ENCODE results near the gene RBBP8. TPM values are rescaled to one million over a fixed set of nuclear protein-coding genes. Genes with fewer than 3 reads are reported as not detected.

RBBP8 gene
- polyA plus RNA-seq, 1 donor from 2014 or later = 19.5 TPM

DNA sequence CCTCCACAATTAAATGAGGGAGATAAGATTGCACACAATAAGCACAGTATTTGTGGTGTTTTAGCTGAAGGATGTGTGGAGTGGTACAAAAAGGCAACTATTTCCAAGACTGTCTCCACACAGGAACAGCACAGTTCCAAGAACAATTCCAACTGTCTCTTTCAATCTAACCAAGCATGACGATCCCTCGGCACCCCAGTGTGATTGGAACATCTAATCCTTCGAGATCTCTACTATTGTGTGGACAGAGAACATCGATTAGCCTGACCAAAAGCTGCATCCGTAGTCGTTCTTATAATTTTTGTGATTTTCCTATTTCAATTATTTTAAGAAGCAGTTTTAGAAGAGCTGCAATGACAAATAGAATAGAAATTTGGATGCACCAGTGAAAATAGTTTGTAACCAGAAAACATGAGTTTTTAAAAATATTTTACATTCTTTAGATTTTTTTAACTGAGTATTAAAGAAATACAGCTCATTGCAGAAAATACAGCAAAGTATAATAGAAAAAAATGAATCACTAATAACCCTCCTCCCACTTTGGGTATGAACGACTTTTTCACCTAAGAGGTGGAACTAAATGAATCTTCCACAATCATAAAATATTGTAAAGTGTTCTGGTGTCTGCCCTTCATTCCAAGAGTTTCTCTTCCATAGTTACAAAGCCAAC is 125.8 kb downstream of the RBBP8 start:
- no peaks in the 10 kb centered on the region for H3K79me2 ChIP-seq (replicated peaks; ENCODE audit: insufficient read depth, low read length)
- H3K27ac ChIP-seq (ENCODE audit: low read length) = no peak overlapping the region
- H3K9me3 ChIP-seq (ENCODE audit: low read length) = peaks cover 3% of the 10 kb centered on the region
- H3K27me3 ChIP-seq (ENCODE audit: insufficient read depth, low read depth, low read length) = no peaks in the 10 kb centered on the region
- H3K4me2 ChIP-seq (ENCODE audit: low read length) = no peak overlapping the region
- H3F3A ChIP-seq (ENCODE audit: insufficient read depth, low read length, poor library complexity, severe bottlenecking) = no peaks in the 10 kb centered on the region
- no peaks in the 10 kb centered on the region for H3K9me2 ChIP-seq (ENCODE audit: insufficient read depth, low read length)
- H3K36me3 ChIP-seq (ENCODE audit: insufficient read depth, low read length) = no peaks in the 10 kb centered on the region
- H2AFZ ChIP-seq (ENCODE audit: low read depth, low read length) = no peak overlapping the region
- H4K20me1 ChIP-seq (ENCODE audit: insufficient read depth) = no peaks in the 10 kb centered on the region
- H3K4me3 ChIP-seq (ENCODE audit: low read length) = no peak overlapping the region
- H3K9ac ChIP-seq (ENCODE audit: low read length) = no peak overlapping the region
- TF ChIP-seq RAD21 (conservative IDR thresholded peaks at IDR 0.05) (no peak), MXI1 (conservative IDR thresholded peaks at IDR 0.05; ENCODE audit: poor library complexity, severe bottlenecking) (no peak), REST (IDR thresholded peaks at IDR 0.05; ENCODE audit: borderline replicate concordance) (no peak)
- TF ChIP-seq, protein P1, sequence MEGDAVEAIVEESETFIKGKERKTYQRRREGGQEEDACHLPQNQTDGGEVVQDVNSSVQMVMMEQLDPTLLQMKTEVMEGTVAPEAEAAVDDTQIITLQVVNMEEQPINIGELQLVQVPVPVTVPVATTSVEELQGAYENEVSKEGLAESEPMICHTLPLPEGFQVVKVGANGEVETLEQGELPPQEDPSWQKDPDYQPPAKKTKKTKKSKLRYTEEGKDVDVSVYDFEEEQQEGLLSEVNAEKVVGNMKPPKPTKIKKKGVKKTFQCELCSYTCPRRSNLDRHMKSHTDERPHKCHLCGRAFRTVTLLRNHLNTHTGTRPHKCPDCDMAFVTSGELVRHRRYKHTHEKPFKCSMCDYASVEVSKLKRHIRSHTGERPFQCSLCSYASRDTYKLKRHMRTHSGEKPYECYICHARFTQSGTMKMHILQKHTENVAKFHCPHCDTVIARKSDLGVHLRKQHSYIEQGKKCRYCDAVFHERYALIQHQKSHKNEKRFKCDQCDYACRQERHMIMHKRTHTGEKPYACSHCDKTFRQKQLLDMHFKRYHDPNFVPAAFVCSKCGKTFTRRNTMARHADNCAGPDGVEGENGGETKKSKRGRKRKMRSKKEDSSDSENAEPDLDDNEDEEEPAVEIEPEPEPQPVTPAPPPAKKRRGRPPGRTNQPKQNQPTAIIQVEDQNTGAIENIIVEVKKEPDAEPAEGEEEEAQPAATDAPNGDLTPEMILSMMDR (IDR thresholded peaks at IDR 0.05; ENCODE audit: poor library complexity, severe bottlenecking) = no peak

DNA sequence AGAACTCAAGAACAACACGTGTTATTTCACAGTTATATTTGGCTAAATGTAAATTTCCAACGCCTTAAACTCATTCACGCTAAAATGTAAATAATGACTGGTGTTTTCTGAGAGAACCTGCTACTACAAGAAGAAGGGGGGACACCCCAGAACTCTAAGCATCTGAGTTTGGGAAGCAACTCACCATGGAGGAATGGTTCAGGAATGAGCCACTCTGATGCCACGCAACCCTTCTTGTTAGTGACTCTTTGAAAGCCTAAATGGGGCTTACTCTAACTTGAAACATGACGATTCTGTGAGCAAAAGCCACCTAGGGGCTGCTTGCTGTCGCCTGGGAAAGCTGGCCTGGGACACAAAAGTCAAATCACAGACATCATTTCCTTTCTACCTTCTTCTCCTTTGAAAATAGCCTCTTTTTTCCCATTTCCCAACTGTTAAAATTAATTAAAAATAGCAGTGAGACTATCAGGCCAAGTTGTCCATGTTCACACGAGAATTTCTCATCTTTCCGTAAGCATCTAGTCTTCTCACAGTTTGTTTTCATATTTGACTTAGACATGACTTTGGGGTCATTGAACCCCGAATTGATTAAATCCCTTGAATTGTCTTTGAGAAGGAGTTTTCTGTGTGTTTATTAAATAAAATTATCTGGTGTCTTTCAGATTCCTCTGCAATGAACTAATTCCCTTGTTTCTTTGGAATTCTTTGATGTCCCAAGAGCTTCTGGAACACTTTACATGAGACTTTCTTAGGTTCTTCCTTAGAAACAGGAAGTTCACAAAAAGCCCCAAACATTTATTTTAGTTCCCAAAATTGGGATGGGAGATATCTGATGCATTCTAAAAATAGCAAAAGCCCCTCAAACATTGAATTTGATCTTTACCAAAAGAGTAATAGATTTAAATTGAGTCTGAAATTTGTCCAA is 126.7 kb downstream of the RBBP8 start:
- Histone ChIP-seq H3K27me3 (ENCODE audit: insufficient read depth, low read depth, low read length) (no peaks in the 10 kb centered on the region), H3K9me3 (ENCODE audit: low read length) (peaks cover 3% of the 10 kb centered on the region), H3K4me3 (ENCODE audit: low read length) (no peak overlapping the region), H3K27ac (ENCODE audit: low read length) (no peak overlapping the region), H3F3A (ENCODE audit: insufficient read depth, low read length, poor library complexity, severe bottlenecking) (no peaks in the 10 kb centered on the region), H4K20me1 (ENCODE audit: insufficient read depth) (no peaks in the 10 kb centered on the region), H3K36me3 (ENCODE audit: insufficient read depth, low read length) (no peaks in the 10 kb centered on the region), H2AFZ (ENCODE audit: low read depth, low read length) (no peak overlapping the region), H3K9ac (ENCODE audit: low read length) (no peak overlapping the region), H3K9me2 (ENCODE audit: insufficient read depth, low read length) (no peaks in the 10 kb centered on the region), H3K4me2 (ENCODE audit: low read length) (no peak overlapping the region), H3K79me2 (replicated peaks; ENCODE audit: insufficient read depth, low read length) (no peaks in the 10 kb centered on the region)
- TF ChIP-seq REST (IDR thresholded peaks at IDR 0.05; ENCODE audit: borderline replicate concordance) = no peak
- no peak for TF ChIP-seq EP300 (conservative IDR thresholded peaks at IDR 0.05; ENCODE audit: poor library complexity, severe bottlenecking)
- TF ChIP-seq POLR2AphosphoS5 (IDR thresholded peaks at IDR 0.05) = no peak
- no peak for TF ChIP-seq SMC3 (conservative IDR thresholded peaks at IDR 0.05; ENCODE audit: poor library complexity)
